Tibial artery (tissue), 4 donors: ENCODE results near the gene LIME1.

ENCODE experiments used
- DNase-seq, 2 donors: peaks; one replicate each; pipeline ENCODE4 v3.0.0-alpha.2; 2019
- H3K27ac ChIP-seq, 2 donors: fragments of 200-600 bp; sonication (generic) in 1 of 2; 1 replicate in 1 of 2; 2 replicates in 1 of 2; pipeline ENCODE4 v1.5.1; 2018 to 2019; ENCODE audit warnings: mild to moderate bottlenecking in 1 of 2
- H3K27me3 ChIP-seq, 2 donors: fragments of 200-600 bp; sonication (generic) in 1 of 2; one replicate each; pipeline versions ENCODE4 v1.5.1 to v1.6.0; 2016 to 2019
- H3K36me3 ChIP-seq, 3 donors: fragments of 200-600 bp; sonication (generic) in 2 of 3; one replicate each; pipeline ENCODE4 v1.5.1; 2016 to 2019; ENCODE audit warnings: mild to moderate bottlenecking in 2 of 3
- H3K4me1 ChIP-seq, 4 donors: fragments of 200-600 bp; sonication (generic) in 2 of 4; 1 replicate in 3 of 4; 2 replicates in 1 of 4; pipeline ENCODE4 v1.5.1; 2016 to 2019
- H3K4me3 ChIP-seq, 2 donors: fragments of 200-600 bp; sonication (generic) in 1 of 2; 1 replicate in 1 of 2; 2 replicates in 1 of 2; pipeline ENCODE4 v1.5.1; 2018 to 2019; ENCODE audit warnings: mild to moderate bottlenecking in 2 of 2
- H3K9me3 ChIP-seq, 3 donors: fragments of 200-600 bp; sonication (generic) in 1 of 3; one replicate each; pipeline ENCODE4 v1.5.1; 2016 to 2019
- intact Hi-C: fragments of 100-400 bp; cut with DNase I; formaldehyde crosslinking; loops from one replicate; pipeline ENCODE4 v1.15.0; 2023; ENCODE audit warnings: low total_unique reads
- TF ChIP-seq, protein P1 (sequence below), 2 experiments: fragments of 200-600 bp in 1 of 2; fragments of 450-650 bp in 1 of 2; IDR thresholded peaks; one replicate each; pipeline ENCODE4 v1.5.1; 2017 to 2019; ENCODE audit warnings: antibody characterized with exemption in 2 of 2, mild to moderate bottlenecking in 1 of 2, moderate library complexity in 1 of 2

The LIME1 gene

GRCh38 chr20:63777614-63778013 is 41.1 kb downstream of the LIME1 start:
- H3K36me3 ChIP-seq, result no peaks in the 10 kb centered on the region
- H3K9me3 ChIP-seq, result no peaks in the 10 kb centered on the region
- H3K27me3 ChIP-seq, result peaks cover 0 to 18% of the 10 kb centered on the region in 2 donors
- no peak for DNase-seq
- H3K4me1 ChIP-seq, result peaks cover 0 to 6% (median 2%) of the 10 kb centered on the region in 4 donors
- TF ChIP-seq, protein P1, sequence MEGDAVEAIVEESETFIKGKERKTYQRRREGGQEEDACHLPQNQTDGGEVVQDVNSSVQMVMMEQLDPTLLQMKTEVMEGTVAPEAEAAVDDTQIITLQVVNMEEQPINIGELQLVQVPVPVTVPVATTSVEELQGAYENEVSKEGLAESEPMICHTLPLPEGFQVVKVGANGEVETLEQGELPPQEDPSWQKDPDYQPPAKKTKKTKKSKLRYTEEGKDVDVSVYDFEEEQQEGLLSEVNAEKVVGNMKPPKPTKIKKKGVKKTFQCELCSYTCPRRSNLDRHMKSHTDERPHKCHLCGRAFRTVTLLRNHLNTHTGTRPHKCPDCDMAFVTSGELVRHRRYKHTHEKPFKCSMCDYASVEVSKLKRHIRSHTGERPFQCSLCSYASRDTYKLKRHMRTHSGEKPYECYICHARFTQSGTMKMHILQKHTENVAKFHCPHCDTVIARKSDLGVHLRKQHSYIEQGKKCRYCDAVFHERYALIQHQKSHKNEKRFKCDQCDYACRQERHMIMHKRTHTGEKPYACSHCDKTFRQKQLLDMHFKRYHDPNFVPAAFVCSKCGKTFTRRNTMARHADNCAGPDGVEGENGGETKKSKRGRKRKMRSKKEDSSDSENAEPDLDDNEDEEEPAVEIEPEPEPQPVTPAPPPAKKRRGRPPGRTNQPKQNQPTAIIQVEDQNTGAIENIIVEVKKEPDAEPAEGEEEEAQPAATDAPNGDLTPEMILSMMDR (IDR thresholded peaks at IDR 0.05), result no peak
- no peak overlapping the region for H3K27ac ChIP-seq
- no peak overlapping the region for H3K4me3 ChIP-seq
- intact Hi-C loops, result no loop called here

DNA sequence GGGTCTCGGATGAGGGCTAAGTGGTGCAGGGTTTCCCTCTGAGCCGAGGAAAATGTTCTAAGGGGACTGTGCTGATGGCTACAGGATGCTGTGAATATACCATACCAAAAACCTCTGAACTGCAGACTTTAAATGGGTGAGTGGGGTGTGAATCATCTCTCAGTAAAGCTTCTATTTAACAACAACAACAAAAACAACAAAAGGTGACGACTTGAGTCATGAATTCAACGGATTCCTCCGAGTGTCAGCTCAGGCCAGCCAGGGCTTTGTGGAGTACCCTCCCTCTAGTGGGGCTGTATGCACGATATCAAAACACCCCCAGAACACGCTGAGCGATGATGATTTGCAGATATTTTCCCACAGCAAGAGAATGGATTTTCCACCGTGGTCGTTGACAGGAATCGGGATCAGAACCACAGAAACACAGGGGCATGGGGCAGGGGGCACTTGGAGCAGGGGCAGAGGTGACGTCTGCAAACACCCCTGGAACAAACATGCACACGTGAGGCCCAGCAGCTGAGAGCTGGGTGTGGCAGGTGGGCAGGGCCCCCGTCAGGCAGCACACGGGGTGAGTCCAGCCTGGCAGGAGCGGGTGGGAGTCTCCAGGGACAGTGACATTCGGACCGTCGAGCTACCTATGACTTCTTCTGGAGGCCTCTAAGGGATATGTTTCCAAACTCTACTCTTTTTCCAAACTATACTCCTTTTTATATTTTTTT is 41.7 kb downstream of the LIME1 start:
- H3K4me3 ChIP-seq, result no peak overlapping the region
- H3K4me1 ChIP-seq, result peaks cover 0 to 6% (median 2%) of the 10 kb centered on the region in 4 donors
- peaks cover 0 to 14% of the 10 kb centered on the region in 2 donors for H3K27me3 ChIP-seq
- intact Hi-C loops, result no loop called here
- DNase-seq, result no peak
- H3K36me3 ChIP-seq, result no peaks in the 10 kb centered on the region
- TF ChIP-seq, protein P1 (IDR thresholded peaks at IDR 0.05), result no peak
- no peaks in the 10 kb centered on the region for H3K9me3 ChIP-seq
- H3K27ac ChIP-seq, result no peak overlapping the region

GRCh38 chr20:63778857-63779256 is 42.4 kb downstream of the LIME1 start:
- TF ChIP-seq, protein P1 (IDR thresholded peaks at IDR 0.05), result no peak
- H3K4me3 ChIP-seq, result no peak overlapping the region
- intact Hi-C loops, result no loop called here

DNA sequence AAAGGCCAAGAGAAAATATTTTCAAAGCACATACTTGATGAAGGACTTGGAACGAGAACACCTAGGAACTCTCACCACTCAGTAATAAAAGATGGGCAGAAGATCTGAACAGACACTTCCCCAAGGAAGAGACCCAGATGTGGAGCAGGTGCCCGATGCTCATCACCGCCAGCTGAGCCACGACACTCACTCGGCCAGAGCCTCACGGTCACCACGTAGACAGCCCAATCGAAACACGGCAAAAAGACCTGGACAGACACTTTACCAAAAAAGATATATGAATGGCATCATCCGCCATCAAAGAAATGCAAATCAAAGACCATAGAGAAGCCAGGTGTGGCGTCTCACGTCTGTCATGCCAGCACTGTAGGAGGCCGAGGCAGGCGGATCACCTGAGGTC is 44.7 kb downstream of the LIME1 start:
- Histone ChIP-seq H3K4me3 (no peak overlapping the region), H3K27ac (no peak overlapping the region), H3K9me3 (no peaks in the 10 kb centered on the region), H3K4me1 (no peaks in the 10 kb centered on the region), H3K27me3 (no peaks in the 10 kb centered on the region), H3K36me3 (no peaks in the 10 kb centered on the region)
- no peak for DNase-seq
- intact Hi-C loops, result no loop called here
- TF ChIP-seq, protein P1 (IDR thresholded peaks at IDR 0.05), result no peak

More at GRCh38 chr20:63778857-63779256, 42.4 kb downstream of the LIME1 start:
- peaks cover 0 to 8% of the 10 kb centered on the region in 2 donors for H3K27me3 ChIP-seq
- no peaks in the 10 kb centered on the region for H3K9me3 ChIP-seq
- no peak for DNase-seq
- no peak overlapping the region for H3K27ac ChIP-seq
- H3K36me3 ChIP-seq, result no peaks in the 10 kb centered on the region
- H3K4me1 ChIP-seq, result peaks cover 0 to 6% (median 2%) of the 10 kb centered on the region in 4 donors

- Histone ChIP-seq H3K27ac (no peak overlapping the region), H3K4me1 (no peaks in the 10 kb centered on the region), H3K36me3 (no peaks in the 10 kb centered on the region), H3K27me3 (no peaks in the 10 kb centered on the region), H3K9me3 (no peaks in the 10 kb centered on the region), H3K4me3 (no peak overlapping the region)
- TF ChIP-seq, protein P1 (IDR thresholded peaks at IDR 0.05), result no peak
- no peak for DNase-seq
- intact Hi-C loops, result no loop called here
Measured at GRCh38 chr20:63782051-63782471, 45.6 kb downstream of the LIME1 start.
